ENCODE results near the gene CFI.

CFI gene

DNA sequence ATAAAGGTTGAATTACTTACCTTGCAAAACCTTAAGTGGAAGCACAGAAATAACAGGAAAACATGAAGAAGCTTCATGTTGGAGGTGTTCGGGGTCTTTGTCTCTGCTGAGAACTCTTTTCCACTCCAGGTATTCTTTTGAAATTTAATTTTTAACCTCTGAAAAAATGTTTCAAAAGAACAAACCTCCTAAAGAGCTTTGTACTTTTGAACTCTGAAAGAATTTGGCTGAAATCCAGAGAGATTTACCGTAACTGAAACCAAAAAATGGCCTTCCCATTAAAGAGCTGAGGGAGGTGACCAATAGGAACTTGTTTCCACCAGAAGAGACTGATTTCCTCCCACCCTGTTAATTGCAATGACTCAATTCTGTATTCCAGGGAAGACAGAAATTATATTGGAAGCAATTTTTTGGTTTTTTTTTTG is at the start of gene CFI:
Gene CFI, minus strand, starts transcription at position 105 of the 425 bp plus-strand sequence. Its CDS starts 28 bp downstream, at position 77.
- DNase-seq = no peak

DNA sequence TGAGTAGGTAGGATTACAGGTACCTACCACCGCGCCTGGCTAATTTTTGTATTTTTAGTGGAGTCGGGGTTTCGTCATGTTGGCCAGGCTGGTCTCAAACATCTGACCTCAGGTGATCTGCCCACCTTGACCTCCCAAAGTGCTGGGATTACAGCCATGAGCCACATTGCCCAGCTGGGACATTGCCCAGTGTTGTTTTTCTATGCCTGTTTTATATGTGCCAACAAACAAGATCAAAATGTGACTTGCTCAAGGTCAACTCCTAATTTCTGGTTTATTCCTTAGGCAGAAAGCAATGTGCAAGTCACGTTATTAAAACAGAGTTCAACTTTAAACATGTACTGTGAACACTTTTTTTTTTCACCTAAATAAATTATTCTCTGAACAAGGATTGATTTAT is 48.8 kb upstream of the CFI start:
- no peak for DNase-seq

DNA sequence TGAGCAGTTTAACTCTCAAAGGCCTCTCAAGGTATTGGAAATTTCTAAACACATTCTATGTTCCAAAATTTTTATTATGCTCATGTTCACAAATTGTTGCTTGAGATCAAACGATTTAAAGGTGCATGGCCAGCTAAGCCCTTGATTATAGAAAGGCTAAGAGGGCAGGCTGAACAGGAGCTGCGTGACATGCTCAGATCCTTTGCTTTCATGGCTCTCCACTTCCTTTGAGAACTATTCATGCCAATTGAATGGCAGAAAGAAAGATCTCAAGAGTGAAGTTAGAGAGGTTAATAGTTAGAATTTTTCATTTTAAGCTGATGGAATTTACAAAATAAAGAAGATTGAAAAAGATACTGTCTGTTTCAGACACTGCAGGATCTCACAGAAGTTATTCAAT is 46.7 kb upstream of the CFI start:
- DNase-seq = no peak

DNA sequence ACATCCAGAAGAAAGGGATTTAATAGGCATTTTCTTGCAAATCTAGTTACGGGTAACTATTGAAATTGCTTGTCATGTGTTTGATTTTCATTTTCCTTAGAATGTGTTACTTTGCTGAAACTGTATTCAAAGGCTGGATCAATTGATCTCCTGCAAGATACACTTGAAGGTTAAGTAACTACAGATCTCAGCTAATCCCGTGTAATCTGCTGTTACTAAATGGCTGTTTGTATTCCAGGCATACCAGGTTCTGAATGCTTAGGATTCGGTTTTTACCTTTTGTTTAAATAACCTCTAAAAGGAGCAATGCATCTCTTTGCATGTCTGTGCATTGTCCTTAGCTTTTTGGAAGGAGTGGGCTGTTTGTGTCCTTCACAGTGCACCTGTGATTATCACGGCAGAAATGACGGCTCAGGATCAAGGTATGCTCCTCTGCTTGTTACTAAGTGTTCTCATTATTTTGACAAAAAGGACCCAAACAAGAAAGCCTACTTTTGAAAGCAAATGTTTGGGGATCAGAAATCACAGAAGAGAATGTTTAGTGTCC is 46.2 kb upstream of the CFI start, which contains the start of gene LRIT3:
Gene LRIT3, plus strand, starts transcription at position 212 of the 547 bp plus-strand sequence. Its CDS starts 95 bp downstream, at position 307.
- no peak for DNase-seq

DNA sequence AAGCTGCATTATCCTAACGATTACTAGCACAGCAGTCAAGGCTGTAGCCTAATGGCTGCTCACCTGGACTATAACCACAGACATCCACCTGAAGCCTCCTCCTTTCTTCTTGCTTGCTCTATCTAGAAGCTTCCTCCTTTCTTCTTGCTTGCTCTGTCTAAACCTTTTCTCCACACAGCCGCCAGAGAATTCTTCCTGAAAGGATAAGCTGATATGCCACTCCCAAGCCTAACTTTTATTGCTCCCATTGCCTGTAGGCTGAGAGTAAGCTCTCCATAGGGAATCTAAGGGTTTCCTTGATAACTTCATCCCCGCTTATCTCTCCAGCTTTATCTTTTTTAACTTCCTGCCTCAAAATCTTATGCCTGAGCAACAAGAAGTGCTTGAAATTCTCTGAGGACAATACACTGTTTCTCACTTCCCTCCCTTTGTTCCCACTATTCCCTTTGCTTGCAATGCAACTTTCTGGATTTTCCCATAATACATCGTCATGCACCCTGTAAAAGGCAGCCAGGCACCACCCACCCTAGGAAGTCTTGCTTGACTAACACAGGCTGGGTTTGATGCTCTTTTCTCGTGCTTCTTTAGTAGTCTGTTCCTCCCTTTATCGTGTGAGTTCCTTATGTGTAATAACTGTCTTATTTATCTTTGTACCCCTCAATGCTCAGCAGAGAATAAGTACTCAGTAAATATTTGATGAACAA is 44.7 kb upstream of the CFI start:
- no peak for DNase-seq

DNA sequence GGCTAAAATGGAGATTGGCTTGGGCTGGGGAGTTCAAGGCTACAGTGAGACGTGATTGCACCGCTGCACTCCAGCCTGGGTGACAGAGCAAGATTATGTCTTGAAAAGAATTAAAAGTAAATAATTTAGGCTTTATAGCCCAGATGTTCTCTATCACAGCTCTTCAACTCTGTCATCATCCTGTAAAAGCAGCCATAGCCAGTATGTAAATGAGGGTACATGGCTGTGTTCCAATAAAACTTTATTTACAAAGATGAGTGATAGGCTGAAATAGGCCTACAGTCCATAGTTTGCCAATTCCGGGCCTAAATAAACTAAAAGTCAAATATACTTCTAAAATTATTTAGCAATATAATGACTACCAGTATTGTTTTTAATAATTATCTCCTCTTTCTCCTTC is 35.2 kb upstream of the CFI start:
- no peak for DNase-seq

DNA sequence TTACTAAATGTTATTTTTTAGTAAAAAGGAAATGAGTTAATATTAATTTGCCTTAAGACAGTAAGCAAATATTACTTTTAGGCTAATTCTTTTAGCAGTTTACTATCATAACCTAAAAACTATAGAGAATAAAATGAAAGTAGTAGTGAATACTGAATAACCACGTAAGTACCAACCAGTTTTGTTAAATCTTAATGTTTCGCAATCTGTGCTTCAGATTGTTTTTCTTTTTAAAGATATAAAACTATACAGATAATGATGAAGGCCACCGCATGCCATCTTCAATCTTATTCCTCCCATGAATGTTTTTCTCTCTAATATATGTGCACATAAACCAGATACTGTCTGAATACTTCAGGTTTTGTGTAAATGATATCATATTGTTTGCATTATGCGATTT is 32.0 kb upstream of the CFI start:
- DNase-seq = no peak

DNA sequence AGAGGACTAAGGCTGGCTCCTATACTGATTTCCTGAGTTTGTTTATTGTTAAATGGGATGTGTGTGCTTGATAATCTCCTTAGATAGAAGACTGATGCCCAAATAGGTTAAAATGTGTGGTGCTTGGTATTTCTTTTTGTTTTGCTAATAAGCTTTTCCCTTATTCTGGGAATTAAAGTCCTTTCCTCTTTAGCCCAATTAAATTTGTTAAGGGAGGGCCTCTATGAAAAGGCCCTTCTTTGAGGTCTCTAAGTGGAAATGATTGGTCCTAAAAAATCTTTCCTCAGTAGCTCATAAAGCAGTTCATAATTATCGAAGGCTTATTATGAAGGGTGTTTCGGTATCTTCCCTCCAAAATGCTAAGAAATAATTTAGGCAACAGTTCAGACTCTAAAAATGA is 25.9 kb upstream of the CFI start, which contains the start of gene RRH:
Gene RRH, plus strand, starts transcription at position 301 of the 400 bp plus-strand sequence. Its CDS starts 56 bp downstream, at position 357.
- DNase-seq = no peak

DNA sequence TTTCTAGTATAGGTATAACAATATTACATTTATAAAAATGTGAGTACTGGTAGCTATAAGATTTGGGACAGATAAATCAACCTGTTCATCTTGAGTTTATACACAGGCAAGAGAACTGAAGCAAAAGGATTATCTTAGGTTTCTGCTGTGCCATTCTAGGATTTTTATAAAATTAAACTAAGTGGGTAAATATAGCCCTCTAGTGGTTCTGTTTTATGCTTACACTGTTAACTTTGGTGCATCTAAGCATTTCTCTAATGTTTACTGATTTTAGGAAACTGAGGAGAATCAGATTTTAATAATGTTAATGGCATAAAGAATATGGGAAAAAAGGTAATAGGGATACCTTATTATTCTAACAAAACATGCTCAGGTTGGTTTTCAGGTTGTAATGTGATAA is 24.9 kb upstream of the CFI start:
- no peak for DNase-seq

DNA sequence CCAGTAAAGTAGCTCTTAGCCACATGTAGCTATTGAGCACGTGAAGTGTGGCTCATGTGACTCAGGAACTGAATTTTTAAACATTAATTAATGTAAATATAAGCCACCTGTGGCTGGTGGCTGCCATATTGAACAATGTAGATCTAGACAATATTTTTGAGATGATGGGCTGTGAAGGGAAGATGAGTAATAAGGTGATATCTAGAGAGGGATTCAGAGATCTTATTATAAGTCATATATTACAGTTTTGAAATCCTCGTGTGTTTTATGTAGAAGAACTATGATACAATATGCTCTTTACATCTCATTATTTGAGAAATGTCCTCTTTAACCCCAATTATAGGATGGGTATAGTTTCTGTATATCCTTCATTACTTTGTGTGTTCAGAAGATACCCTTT is 19.4 kb upstream of the CFI start:
- DNase-seq = no peak

DNA sequence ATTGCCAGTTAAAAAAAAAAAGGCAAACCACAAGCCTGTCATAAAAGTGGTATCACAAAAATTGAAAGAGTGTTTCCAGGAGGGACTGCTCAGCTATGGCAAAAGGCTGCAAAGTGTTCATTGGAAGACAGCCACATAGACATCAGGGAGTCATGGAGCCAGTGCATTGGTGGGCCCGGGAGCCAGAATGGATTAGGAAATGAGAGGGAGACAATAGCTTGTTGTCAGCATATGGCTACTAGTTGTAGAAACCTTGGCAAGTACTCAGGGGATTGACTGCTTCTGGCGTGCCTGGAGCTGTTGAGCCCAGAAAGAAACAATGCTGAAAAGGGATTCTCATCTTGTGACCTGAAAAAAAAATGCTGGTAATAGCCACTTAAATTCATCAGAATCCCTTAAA is 18.8 kb upstream of the CFI start:
- DNase-seq = no peak

DNA sequence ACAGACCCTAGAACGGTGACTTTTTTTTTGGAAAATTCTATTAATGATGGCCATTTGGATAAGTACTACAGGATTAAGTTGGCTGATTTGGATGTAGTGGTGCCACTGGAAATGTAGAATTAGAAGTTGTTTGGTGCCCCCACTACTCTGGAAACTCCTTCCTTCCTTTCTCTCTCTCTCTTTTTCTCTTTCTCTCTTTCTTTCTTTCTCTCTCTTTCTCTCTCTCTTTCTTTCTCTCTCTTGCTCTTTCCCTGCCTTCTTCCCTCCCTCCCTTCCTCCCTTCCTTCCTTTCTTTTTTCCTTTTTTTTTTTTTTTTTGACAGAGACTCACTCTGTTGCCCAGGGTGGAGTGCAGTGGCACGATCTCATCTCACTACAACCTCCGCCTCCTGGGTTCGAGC is 16.5 kb upstream of the CFI start:
- no peak for DNase-seq

DNA sequence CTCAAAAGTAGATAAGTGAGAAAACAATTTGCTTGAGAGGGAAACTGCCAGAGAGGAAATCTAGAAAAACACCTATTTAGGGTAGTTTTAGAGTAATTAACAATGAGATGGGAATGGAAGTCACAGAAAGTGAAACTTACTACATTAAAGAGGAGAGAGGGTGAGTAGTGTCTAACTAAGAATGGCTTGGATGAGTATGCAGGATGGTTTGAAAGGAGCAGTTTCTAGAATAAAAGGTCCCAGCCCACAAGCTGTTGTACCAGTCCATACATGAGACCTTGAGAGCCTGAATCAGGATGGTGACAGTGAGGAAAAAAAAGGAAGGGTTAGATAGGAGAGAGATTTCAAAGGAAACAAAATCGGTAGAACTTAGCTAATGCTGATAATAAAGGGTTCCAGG is 15.1 kb upstream of the CFI start:
- no peak for DNase-seq

DNA sequence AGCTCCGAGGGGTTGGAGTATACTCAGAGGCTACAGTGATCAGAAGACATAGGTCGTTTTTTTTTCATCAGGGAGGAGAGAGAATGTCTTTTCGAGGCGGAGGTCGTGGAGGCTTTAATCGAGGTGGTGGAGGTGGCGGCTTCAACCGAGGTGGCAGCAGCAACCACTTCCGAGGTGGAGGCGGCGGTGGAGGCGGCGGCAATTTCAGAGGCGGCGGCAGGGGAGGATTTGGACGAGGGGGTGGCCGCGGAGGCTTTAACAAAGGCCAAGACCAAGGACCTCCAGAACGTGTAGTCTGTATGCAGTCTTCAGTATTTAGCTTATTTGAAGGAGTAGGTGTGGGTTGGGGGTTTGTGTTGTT is 14.3 kb upstream of the CFI start:
- DNase-seq = no peak

DNA sequence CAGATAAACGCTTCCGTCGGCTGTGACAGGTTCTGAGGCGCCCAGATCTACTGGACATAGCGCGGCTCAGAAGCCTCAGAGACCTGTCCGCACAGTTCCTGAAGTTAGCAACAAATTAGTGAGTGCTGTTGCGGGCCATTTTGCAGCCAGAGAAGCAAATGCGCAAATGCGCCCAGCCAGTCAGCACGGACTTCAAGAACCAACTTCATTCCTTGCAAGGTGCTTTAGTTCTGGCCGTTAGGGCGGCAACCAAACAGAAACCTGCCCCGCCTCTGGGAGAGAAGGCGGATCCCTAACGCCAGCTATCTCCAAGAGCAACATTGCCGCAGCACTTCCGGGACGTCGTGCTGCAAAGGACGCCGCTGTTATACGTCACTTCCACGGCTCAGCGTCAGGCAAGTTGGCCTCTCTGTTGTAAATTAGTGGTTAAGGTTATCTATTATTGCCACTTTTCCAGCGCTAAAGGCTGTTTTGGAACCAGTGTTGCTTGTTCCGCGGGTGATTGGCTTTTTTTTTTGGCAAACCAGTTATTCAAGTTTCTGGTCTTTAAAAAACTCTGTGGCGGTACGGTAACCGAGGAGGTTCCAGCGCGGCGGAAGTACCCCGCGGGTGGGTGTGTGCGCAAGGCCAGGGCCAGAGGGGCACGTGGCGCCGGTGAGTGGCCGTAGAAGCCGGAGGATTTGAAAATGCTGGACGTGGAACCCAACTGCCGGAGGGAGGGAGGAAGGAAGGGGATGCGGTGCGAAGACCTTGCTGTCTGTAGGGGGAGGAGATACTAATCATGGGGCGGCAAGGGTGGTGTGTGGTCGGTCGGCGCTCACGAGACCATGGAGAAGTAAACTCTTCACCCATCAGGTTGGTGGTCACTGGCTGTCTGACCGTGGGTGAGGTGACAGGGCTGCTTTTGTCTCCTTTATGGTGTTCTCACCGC is 13.6 kb upstream of the CFI start, which contains the start of gene GAR1:
Gene GAR1, plus strand, starts transcription at position 612 of the 931 bp plus-strand sequence. CDS start 403 bp downstream, outside the sequence.
- peak; percentile 78 for DNase-seq

DNA sequence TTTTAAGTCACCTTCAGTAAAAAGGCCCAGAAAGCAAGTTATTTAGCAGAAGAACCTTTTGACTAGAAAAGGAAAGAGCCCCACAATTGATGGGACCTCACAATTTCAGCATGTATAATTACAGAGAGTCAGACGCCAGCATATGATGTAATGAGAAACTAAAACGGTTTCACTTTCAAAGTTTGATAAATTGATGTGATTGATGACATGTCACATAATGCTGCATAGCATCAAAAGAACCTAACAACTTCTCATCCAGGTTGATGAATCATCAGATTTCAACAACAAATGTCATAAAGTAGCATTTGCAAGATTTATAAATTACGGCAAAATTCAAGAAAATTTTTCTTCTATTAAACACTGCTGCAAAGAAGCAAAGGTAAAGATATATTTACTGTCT is 9.9 kb upstream of the CFI start:
- DNase-seq = no peak

DNA sequence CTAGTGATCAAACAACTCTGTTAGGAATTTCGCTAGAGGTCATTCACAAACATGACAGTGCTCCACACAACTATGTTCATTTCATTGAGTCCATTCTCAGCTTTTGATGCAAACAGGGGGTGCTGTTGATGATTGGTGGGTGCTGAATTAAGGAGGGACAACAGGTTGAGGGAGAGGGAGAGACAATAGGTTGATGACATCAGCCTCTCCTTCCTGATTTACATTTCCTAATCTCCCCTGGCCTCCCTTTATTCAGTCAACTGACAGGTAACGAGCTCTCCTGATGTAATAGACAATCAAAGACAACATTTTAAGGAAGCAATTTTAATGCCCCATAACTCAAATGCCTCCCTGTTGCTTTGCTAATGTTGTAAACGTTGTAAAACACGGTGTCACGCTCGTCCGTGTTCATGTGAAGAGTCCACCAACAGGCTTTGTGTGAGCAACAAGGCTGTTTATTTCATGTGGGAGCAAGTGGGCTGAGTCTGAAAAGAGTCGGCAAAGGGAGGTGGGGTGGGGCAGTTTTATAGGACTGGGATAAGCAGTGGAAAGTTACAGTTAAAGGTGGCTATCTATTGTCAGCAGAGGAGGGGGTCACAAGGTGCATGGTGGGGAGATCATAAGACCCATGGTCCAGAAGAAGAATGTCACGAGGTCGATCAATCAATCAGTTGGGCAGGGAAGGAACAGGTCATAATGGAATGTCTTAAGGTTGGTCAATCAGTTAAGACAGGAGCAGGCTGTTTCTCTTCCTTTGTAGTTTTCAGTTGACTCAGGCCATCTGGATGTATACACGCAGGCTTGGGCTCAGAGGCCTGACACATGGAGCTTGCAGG is 9.0 kb upstream of the CFI start:
- no peak for DNase-seq

DNA sequence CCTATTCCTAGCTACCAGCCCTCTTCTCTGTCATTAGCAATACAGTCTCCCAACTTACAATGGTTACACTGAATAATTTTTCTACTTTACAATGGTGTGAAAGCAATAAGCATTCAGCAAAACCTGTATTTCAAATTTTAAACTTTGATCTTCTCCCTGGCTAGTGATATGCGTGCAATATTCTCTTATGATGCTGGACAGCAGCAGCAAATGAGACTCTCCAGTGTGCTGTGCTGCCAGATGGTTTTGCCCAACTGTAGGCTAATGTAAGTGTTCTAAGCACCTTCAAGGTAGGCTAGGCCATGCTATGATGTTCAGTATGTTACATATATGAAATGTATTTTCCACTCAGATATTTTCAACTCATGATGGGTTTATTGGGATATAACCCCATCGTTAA is 7.9 kb upstream of the CFI start:
- DNase-seq = no peak

DNA sequence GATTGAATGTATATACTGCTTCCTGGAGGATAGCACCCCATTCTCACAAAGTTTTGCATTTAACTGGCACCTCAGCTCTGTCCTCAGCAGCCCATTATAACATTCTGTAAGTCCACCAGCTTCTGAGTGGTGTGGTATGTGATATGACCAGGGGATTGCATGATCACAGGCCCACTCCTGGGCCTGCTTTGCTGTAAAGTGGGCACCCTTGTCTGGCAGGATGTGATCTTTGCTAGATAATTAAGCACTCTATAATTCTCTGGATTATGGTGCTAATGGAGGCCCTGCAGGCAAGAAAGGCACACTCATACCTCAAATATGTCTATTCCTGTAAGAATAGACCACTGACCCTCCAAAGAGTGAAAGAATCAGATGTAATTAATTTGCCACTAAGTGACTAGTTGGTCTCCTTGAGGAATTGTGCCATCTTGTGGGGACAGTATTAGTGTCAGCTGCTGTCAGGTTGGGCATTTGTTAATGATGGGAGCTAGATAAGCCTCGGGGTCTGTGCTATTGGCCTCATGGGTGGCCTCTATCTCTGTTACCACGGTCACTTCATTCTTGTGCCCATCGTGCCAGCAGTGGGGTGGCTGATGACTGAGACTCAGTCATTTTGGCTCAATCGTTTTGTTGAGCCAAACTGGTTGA is 2.2 kb upstream of the CFI start:
- DNase-seq = no peak

DNA sequence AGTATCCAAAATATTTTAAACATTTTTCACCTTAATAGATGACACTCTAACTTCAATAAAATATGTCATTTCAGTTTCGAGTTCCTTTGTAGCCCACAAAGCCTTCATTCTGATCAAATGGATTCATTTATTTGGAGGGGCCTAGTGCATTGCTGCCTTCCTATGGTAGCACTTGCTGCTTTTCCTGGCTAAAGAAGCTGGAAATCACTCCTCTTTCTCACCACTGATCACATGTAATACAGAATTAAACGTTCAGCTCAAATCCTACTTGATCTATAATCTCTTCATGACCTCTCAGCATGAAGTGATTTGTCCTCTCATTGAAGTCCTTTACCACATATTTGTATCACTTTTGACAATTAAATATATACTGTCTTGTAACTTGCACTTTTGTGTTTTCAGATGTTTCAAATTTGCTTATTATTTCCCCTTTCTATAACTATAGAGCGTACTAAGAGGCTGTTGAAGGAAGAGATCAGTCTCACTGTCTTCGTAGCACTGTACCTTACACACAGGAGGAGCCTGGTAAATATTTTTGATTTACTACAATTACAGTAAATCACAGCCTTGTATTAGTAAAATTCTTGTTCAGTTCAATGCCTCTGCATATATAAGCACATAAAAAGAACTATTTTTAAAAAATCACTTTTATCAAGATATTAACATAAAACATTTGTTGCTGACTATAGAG is 555 bp downstream of the CFI start:
- DNase-seq = no peak

DNA sequence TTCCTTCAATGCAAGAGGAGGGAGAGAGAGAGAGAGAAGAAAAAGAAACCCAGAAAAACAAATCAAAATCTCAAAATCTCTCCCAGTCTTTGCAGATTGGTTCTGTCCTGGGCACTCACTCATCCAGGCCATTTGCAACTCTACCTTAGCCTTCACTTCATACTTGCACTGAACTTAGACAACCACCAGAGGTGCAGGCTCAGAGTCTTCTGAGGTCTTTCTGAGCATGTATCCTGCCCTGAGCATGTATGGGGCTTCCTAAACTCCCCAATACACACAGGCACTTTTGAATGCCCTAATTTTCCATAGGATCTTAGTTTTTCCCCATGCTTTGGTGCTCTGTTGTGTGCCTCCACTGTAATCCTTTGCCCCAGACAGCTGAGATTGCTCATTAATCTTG is 2.9 kb downstream of the CFI start:
- no peak for DNase-seq

DNA sequence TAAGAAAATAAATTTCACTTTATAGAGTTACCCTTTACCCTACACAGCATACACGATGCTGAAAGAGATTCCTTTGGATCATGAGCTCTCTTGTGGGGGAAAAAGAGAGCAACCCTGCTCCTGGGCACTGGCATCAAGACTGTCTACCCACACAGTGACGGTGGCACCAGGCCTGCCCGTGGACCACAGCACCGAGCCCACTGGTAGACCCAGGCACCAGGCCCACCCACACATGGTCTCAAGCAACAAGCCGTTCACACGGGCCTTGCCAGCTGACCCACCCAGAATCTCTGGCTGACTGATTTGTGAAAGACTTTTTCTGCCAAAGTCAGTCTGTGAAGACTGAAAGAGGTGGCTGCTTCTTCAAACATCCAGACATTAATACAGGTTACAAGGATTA is 6.7 kb downstream of the CFI start:
- DNase-seq = no peak
